Chondrocyte (in vitro differentiated cells): ENCODE data around the gene RAB42. TPM values are rescaled to one million over a fixed set of nuclear protein-coding genes. Genes with fewer than 3 reads are reported as not detected.

Source experiments
- DNase-seq: peaks from one replicate; pipeline ENCODE4 v3.0.0; 2021; ENCODE audit warnings: mixed read lengths, low spot score
- H3K27ac Mint-ChIP-seq: one replicate; pipeline ENCODE4 v1.8.0; 2021; ENCODE audit warnings: mild to moderate bottlenecking, moderate library complexity, mixed read lengths; ENCODE audit not compliant: unreplicated experiment
- H3K27me3 Mint-ChIP-seq: 2 replicates; pipeline ENCODE4 v1.8.0; 2021; ENCODE audit warnings: low read depth, mixed read lengths
- H3K36me3 Mint-ChIP-seq: 2 replicates; pipeline ENCODE4 v1.8.0; 2021; ENCODE audit warnings: low read depth, mixed read lengths
- H3K4me1 Mint-ChIP-seq: 2 replicates; pipeline ENCODE4 v1.8.0; 2021; ENCODE audit warnings: low read depth, mild to moderate bottlenecking, mixed read lengths
- H3K4me3 Mint-ChIP-seq: one replicate; pipeline ENCODE4 v1.8.0; 2021; ENCODE audit warnings: mild to moderate bottlenecking, moderate library complexity, mixed read lengths; ENCODE audit not compliant: unreplicated experiment
- H3K9me3 Mint-ChIP-seq: 2 replicates; pipeline ENCODE4 v1.8.0; 2021; ENCODE audit warnings: low read depth, mixed read lengths
- total RNA-seq: library from RNA; stranded (reverse); gene quantifications from 3 replicates; pipeline ENCODE4 v1.2.1, GENCODE V29; 2021
- TF ChIP-seq, protein P1 (sequence below): fragments of 200-600 bp; sonication (generic); IDR thresholded peaks from 2 replicates; pipeline ENCODE4 v1.5.0; 2021; ENCODE audit warnings: antibody characterized with exemption, mild to moderate bottlenecking, moderate library complexity

The RAB42 gene
- total RNA-seq, 1 donor from 2014 or later: 2.6 TPM

DNA sequence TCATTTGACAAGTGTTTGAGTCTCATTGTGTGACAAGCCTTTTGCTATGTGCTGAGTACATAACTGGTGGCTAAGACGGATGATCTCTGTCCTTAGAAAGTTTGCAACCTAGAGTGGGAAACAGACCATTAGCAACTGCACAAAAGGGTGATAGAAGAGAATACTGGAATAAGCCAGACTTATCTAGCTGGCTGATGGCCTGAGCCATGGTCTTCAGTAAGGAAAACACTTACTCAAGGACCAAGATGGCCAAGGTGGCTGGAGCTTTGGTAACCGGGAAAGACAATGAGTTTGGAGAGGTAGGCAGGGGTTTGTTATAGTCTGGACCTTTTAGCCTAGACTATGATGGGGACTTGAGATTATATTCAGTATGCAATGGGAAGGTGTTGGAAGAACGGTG, 52.4 kb downstream of the RAB42 start:
- no peak overlapping the region for H3K27ac Mint-ChIP-seq
- no peaks in the 10 kb centered on the region for H3K9me3 Mint-ChIP-seq
- peak overlapping the region; percentile 52 for H3K4me3 Mint-ChIP-seq
- no peaks in the 10 kb centered on the region for H3K36me3 Mint-ChIP-seq
- peaks cover 54% of the 10 kb centered on the region for H3K4me1 Mint-ChIP-seq
- no peaks in the 10 kb centered on the region for H3K27me3 Mint-ChIP-seq
- TF ChIP-seq, protein P1, sequence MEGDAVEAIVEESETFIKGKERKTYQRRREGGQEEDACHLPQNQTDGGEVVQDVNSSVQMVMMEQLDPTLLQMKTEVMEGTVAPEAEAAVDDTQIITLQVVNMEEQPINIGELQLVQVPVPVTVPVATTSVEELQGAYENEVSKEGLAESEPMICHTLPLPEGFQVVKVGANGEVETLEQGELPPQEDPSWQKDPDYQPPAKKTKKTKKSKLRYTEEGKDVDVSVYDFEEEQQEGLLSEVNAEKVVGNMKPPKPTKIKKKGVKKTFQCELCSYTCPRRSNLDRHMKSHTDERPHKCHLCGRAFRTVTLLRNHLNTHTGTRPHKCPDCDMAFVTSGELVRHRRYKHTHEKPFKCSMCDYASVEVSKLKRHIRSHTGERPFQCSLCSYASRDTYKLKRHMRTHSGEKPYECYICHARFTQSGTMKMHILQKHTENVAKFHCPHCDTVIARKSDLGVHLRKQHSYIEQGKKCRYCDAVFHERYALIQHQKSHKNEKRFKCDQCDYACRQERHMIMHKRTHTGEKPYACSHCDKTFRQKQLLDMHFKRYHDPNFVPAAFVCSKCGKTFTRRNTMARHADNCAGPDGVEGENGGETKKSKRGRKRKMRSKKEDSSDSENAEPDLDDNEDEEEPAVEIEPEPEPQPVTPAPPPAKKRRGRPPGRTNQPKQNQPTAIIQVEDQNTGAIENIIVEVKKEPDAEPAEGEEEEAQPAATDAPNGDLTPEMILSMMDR: no peak
- no peak for DNase-seq

Other genes starting within 250 kb of the RAB42 start
- gene PHACTR4, start 222.5 kb upstream of the RAB42 start, total RNA-seq: 39.6 to 45.7 TPM (median 39.9 TPM) in 3 replicates
- 18.8 to 20.5 TPM (median 20.5 TPM) in 3 replicates for gene RCC1, start 86.2 kb upstream of the RAB42 start, total RNA-seq
- 19.6 to 21.5 TPM (median 20.3 TPM) in 3 replicates for gene TRNAU1AP, start 39.2 kb upstream of the RAB42 start, total RNA-seq
- 19.4 to 27.6 TPM (median 22.8 TPM) in 3 replicates for gene TAF12, start 50.8 kb downstream of the RAB42 start, total RNA-seq
- not detected in 3 replicates for gene RNU11, start 56.3 kb downstream of the RAB42 start, total RNA-seq
- 10.9 to 12.6 TPM (median 12.4 TPM) in 3 replicates for gene GMEB1, start 76.5 kb downstream of the RAB42 start, total RNA-seq
- gene YTHDF2, start 144.7 kb downstream of the RAB42 start, total RNA-seq: 56.5 to 68.8 TPM (median 62.0 TPM) in 3 replicates
- gene OPRD1, start 219.9 kb downstream of the RAB42 start, total RNA-seq: 0.10 to 0.22 TPM (median 0.15 TPM) in 3 replicates